Breast epithelium (tissue), 3 donors: ENCODE measurements around the gene BARX1.

ENCODE experiments used
- CTCF ChIP-seq, 3 donors: fragments of 450-650 bp; IDR thresholded peaks; one replicate each; pipeline ENCODE4 v1.5.1; 2016 to 2017; ENCODE audit warnings: antibody characterized with exemption in 3 of 3, mild to moderate bottlenecking in 3 of 3, moderate library complexity in 3 of 3
- POLR2A ChIP-seq: fragments of 450-650 bp; IDR thresholded peaks from one replicate; pipeline ENCODE4 v1.6.1; 2016; ENCODE audit warnings: antibody characterized with exemption, mild to moderate bottlenecking, moderate library complexity
- POLR2AphosphoS5 ChIP-seq, 3 donors: sonication (generic); formaldehyde crosslinking; IDR thresholded peaks; one replicate each; pipeline ENCODE4 v1.6.1; 2017; ENCODE audit warnings: antibody characterized with exemption in 3 of 3

- TF ChIP-seq CTCF (IDR thresholded peaks at IDR 0.05) (no peak), POLR2A (no peak), POLR2AphosphoS5 (IDR thresholded peaks at IDR 0.05) (no peak)
Measured at GRCh38 chr9:93920131-93920800, 34.9 kb downstream of the BARX1 start.
